GM12878 (cell line): ENCODE data around the gene CACUL1. TPM values are rescaled to one million over a fixed set of nuclear protein-coding genes. Genes with fewer than 3 reads are reported as not detected.

Experiments
- CBX3 ChIP-seq: fragments of 200-600 bp; sonication (generic); IDR thresholded peaks from 2 replicates; pipeline ENCODE4 v1.6.1; 2016; ENCODE audit warnings: low read depth, borderline replicate concordance
- E2F8 ChIP-seq: fragments of 450-650 bp; IDR thresholded peaks from 2 replicates; pipeline ENCODE4 v1.6.1; 2018; ENCODE audit warnings: mild to moderate bottlenecking, low read depth, moderate library complexity; ENCODE audit not compliant: partially characterized antibody
- ELK1 ChIP-seq: IDR thresholded peaks from 2 replicates; pipeline ENCODE4 v1.6.1; 2012; ENCODE audit warnings: low read depth, low read length, improper control_type of control experiment
- PRDM15 ChIP-seq: fragments of 450-650 bp; formaldehyde crosslinking; IDR thresholded peaks from 2 replicates; pipeline ENCODE4 v1.4.0; 2020; ENCODE audit warnings: mild to moderate bottlenecking, moderate library complexity
- SP1 ChIP-seq: IDR thresholded peaks from one replicate; pipeline ENCODE4 v1.6.1; 2011; ENCODE audit warnings: low read depth, low read length
- polyA plus RNA-seq, 11 experiments: library from polyadenylated mRNA; depleted of rRNA in 4 of 11; unstranded in 6 of 11; stranded (reverse) in 5 of 11; fragments of >200 nt; fragmentation: Nextera tagmentation in 4 of 11; fragmentation: Illumina TruSeq in 1 of 11; extraction: Ambion mirVana in 4 of 11; extraction: Trizol in 1 of 11; gene quantifications; 1 replicate in 1 of 11; 2 replicates in 10 of 11; pipeline versions ENCODE4 v1.2.1 to v1.2.3, GENCODE V29; 2011 to 2016; ENCODE audit warnings: inconsistent platforms in 2 of 11, missing spikeins in 2 of 11, low read depth in 1 of 11
- total RNA-seq, 4 experiments: library from RNA; depleted of rRNA in 3 of 4; stranded (reverse); fragments of >200 nt in 3 of 4; fragmentation: Illumina TruSeq in 1 of 4; extraction: Trizol in 1 of 4; gene quantifications; 2 replicates each; pipeline versions ENCODE4 v1.2.1 to v1.2.3, GENCODE V29; 2013 to 2021

The CACUL1 gene
- total and polyA plus RNA-seq, 10 of the 15 experiments (the other 5 are each of a cell fraction or from before 2014, with no cell fraction given), result 7.4 to 23.2 (median 13.0) TPM

- TF ChIP-seq ELK1, result no peak
- TF ChIP-seq E2F8, result no peak
- TF ChIP-seq PRDM15 (CRISPR knock-in tag), result no peak
- no peak for TF ChIP-seq CBX3
- no peak for TF ChIP-seq SP1
Measured at GRCh38 chr10:118680197-118680596, 74.6 kb downstream of the CACUL1 start (continued).
